HG02852 (cell line): ENCODE data around the gene COA5.

Experiments
- ATAC-seq: cut with Tn5 transposase; IDR thresholded peaks from one replicate; pipeline ENCODE4 v1.9.1; 2021; ENCODE audit warnings: mild to moderate bottlenecking, moderate library complexity; ENCODE audit not compliant: unreplicated experiment

Gene COA5

GRCh38 chr2:98554116-98554861 lies 54.0 kb downstream of the COA5 start:
- no peak for ATAC-seq

DNA sequence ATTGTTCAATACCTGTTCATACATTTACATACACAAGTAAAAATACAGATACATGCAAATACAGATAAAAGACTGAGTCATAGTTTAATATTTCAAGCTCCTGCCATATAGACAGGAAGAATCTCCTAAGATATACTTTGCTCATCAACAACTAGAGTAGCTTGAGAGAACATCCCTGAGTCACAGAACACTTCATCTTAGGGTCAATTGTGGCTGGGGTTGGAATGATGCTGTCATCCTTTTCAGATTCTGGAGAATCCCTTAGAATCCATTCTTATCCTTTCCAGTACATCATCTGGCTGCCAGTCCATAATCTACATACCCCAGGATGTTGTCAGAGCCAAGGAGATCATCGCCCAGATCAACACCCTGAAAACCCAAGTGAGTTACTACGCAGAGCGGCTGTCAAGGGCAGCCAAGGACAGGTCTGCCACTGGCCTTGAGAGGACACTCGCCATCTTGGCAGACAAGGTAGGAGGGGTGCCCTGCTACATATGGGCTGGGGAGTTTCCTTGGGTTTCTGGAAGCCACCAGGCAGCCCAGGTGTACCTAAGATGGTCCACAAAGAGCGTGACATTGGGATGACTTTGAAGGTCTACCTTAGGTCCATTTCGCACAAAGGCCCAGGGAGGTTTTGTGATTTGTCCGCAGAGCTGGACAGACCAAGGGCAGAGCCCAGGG lies 55.7 kb downstream of the COA5 start:
- ATAC-seq = no peak

DNA sequence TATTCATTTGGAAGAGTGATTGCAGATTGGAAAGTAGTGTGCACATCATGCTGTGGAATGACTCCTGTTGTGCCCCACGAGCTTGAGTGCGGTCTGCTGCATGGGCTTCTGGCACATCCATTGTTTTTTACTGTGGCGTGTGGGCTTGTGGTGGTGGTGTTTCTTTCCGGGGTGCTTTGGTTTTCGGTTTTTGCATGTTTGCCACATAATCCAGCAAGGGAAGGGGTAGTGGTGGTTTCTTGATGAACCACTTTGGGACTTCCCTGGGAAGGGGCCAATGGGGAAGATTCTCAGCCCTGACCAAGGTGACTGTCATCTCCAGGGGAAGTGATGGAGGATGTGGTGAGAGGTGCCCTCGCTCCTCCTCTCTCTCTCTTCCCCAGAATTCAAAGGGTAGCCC lies 57.0 kb downstream of the COA5 start:
- no peak for ATAC-seq

DNA sequence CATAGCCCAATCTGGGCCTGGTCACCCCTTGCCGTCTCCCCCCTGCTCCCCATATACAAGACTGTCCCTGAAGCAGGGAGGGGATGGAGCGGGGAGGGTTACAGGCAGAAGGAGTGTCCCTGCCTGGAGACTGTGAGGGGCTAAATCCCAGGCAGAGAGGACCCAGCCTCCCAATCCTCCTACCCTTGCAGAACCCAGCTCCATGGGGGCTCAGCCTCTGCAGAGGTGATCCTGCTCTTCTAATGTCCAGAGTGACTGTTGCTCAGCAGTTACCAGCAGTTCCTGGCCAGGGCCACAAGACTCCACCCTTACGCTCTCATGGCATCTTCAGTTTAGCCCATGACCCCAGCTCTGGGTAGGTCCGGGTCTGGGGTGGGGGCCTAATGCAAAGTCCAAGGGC lies 58.1 kb downstream of the COA5 start:
- ATAC-seq = no peak
